ENCODE data around the gene VANGL1. TPM values are rescaled to one million over a fixed set of nuclear protein-coding genes. Genes with fewer than 3 reads are reported as not detected.
A peak's percentile ranks its signal among the peaks of the same experiment; 100 is the strongest.

VANGL1 gene
- total and polyA plus RNA-seq, 2 of the 13 experiments (the other 11 are each of a cell fraction or from before 2014, with no cell fraction given), result 5.3 to 9.4 TPM

DNA sequence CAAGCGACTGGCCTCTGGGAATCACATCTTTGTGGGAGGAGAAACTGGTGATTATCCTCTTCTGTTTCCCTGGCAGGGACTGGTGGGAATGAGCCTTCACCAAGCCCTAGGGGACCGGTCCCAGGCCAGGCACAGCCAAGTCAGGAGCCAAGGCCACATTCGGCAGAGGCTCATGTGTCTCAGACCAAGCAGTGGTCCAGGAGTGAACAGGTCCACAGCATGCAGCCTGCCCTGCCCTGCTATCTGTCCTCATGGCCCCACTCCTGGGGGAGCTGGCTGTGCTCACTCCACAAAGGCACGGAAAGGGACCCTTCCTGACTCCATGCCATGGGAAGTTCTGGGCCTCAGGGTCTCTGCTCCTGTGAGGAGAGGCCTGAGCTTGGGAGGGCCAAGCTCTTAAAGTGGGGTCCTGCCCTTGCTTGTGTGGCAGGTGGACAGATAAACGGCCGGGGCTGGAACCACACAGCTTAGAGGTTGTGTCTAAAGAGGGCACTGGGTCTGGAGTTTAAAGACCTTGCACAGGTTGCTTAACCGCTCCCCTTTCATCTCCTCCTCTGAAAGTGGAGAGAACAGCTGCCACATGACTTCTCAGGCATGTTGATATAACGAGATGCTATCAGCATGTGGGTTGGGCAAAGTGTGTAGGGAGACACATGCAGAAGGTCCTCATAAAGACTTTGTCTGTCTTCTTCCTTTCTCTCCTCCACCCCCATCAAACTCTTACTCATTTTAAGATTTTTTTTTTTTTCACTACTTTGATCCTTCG, 69.3 kb downstream of the VANGL1 start (continued):
- no peak for TF ChIP-seq SOX13 (IDR thresholded peaks at IDR 0.05)
- peak in 1 of 2 experiments; percentile 53; a peak in 1 of 4 replicates for TF ChIP-seq SOX13 (CRISPR knock-in tag; conservative IDR thresholded peaks at IDR 0.05 in 1 of 2, IDR thresholded peaks at IDR 0.05 in 1 of 2)
- 0 out of 2 replicates have a peak, but pooled peaks have one; percentile 22 for TF ChIP-seq ZNF264 (CRISPR knock-in tag; IDR thresholded peaks at IDR 0.05)
- 0 out of 2 replicates have a peak, but pooled peaks have one; percentile 26 for TF ChIP-seq ZNF567 (CRISPR knock-in tag; IDR thresholded peaks at IDR 0.05; ENCODE audit: borderline replicate concordance)
- TF ChIP-seq ZNF331 (CRISPR knock-in tag; IDR thresholded peaks at IDR 0.05), result peak; percentile 60; the same call in 1 of the 2 replicates
- no peak for TF ChIP-seq ZNF512 (CRISPR knock-in tag; IDR thresholded peaks at IDR 0.05)
- TF ChIP-seq ZKSCAN5 (CRISPR knock-in tag; IDR thresholded peaks at IDR 0.05), result no peak
- TF ChIP-seq ARID5B (CRISPR knock-in tag; IDR thresholded peaks at IDR 0.05), result peak; percentile 80
- TF ChIP-seq ZFP91 (CRISPR knock-in tag; IDR thresholded peaks at IDR 0.05; ENCODE audit: borderline replicate concordance), result peak; percentile 22; the same call in 1 of the 2 replicates
- TF ChIP-seq FOXA1 (IDR thresholded peaks at IDR 0.05), result 0 out of 2 replicates have a peak, but pooled peaks have one; percentile 24
- TF ChIP-seq FOXA1 (CRISPR knock-in tag; IDR thresholded peaks at IDR 0.05), result peak; percentile 95
- peak; percentile 90 for TF ChIP-seq TCF7 (IDR thresholded peaks at IDR 0.05; ENCODE audit: low read depth)
- TF ChIP-seq KDM6A (CRISPR knock-in tag; IDR thresholded peaks at IDR 0.05; ENCODE audit: low read depth), result 0 out of 2 replicates have a peak, but pooled peaks have one; percentile 51
- peak; percentile 19 for TF ChIP-seq TEAD3 (CRISPR knock-in tag; optimal IDR thresholded peaks at IDR 0.05; ENCODE audit: borderline replicate concordance)
- no peak for TF ChIP-seq ZNF530 (CRISPR knock-in tag; IDR thresholded peaks at IDR 0.05; ENCODE audit: low read depth)
- 0 out of 2 replicates have a peak, but pooled peaks have one; percentile 47 for TF ChIP-seq BHLHE40 (IDR thresholded peaks at IDR 0.05; ENCODE audit: low read length)
- TF ChIP-seq MIER3 (CRISPR knock-in tag; IDR thresholded peaks at IDR 0.05; ENCODE audit: borderline replicate concordance), result peak; percentile 61; the same call in 1 of the 2 replicates
- peak; percentile 72 for TF ChIP-seq SAP130 (CRISPR knock-in tag; IDR thresholded peaks at IDR 0.05; ENCODE audit: low read depth)
- peak; percentile 52 for TF ChIP-seq PAXIP1 (CRISPR knock-in tag; conservative IDR thresholded peaks at IDR 0.05)
